GM18870 (cell line): ENCODE results near the gene PTPN2.

Experiments
- ATAC-seq: cut with Tn5 transposase; IDR thresholded peaks from one replicate; pipeline ENCODE4 v1.9.1; 2021; ENCODE audit warnings: moderate library complexity; ENCODE audit not compliant: unreplicated experiment

PTPN2 gene

GRCh38 chr18:12750076-12750714, 133.8 kb downstream of the PTPN2 start:
- no peak for ATAC-seq

DNA sequence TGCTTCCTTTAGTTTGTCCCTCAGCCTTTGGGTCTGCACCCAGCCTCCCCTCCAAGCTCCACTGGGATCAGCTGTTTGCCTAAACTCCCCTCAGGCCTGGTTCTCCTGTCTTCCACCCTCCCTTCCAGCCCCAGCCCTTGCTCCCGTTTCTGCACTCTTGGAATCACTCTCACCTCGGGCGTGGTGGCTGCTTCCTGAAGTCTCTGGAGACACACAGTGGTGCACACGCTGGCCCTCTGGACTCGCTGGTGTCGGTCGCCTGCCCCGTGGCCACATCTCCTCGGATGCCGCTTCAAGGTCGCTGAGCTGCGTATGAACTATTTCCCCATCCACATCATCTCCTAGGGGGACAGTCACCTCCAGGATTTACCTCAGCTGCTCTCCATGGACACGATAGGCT, 134.9 kb downstream of the PTPN2 start:
- ATAC-seq, result no peak

GRCh38 chr18:12748671-12749070, 135.4 kb downstream of the PTPN2 start:
- ATAC-seq, result no peak

DNA sequence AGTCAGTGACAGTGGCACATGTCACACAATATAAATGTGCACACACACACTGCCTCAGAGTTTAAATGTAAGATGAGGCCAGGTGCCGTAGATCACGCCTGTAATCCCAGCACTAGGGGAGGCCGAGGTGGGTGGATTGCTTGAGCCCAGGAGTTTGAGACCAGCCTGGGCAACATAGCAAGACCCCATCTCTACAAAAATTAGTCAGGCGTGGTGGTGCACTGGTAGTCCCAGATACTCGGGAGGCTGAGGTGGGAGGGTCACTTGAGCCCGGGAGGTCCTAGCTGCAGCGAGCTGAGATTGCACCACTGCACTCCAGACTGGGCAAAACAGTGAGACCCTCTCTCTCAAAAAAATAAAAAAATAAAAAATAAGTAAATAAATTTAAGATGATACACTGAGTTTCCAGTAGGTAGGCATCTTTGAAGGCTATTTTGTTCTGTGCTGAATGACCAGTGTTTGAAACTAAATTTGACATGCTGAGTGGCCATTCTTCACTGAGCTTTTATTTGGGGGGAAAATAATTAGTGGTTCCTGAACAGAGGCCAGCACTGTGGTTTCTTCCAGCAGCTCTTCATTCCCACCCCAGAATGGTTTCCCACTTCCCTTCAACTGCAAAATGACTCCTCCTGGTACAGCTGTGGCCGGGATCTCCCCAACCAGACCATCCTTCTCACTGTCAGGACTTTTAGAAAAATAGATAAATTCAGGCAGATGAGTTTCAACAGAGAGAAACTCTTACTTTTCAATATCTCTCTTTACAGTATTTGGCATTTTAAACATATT, 136.3 kb downstream of the PTPN2 start:
- ATAC-seq, result no peak

- no peak for ATAC-seq
These were observed 138.8 kb downstream of the PTPN2 start for GRCh38 chr18:12745095-12745795.

DNA sequence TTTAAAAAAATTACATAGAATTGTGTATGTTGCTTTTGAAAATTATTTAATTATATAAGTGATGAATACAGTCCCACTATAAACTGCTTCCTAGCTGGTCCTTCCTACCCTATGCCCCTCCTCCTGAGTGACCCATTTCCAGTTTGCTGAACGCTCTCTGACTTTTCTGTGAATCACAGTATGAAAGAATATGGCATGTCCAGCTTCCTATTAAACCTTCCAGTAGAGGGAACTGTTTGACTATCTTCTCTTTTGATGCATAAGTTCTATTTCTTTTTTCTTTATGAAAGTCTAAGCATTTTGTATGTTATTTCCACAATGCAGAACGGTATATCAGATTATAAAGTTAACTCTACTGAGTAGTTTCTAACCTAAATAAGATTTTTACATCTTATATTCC, 139.9 kb downstream of the PTPN2 start:
- no peak for ATAC-seq

DNA sequence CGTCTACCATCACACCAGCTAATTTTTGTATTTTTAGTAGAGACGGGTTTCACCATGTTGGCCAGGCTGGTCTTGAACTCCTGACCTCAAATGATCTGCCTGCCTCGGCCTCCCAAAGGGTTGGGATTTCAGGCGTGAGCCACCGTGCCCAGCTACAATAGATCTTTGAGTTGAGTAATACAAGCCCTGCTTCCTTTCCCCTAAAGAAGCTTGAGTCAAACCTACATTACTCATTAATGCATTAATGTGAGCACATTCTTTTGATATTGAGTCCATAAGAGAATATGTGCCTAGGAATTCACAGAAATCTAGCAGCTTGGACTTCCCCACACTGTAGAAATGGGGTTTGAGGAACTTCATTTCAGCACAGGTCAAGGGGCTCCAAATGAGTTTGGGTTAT, 141.6 kb downstream of the PTPN2 start:
- no peak for ATAC-seq
